AG09319 (cell line): ENCODE data around the gene BPIFB6.

ENCODE experiments used
- DNase-seq: peaks from one replicate; pipeline ENCODE4 v3.0.0-alpha.2; 2010; ENCODE audit warnings: low read depth; ENCODE audit errors: extremely low read depth
- TF ChIP-seq, protein P1 (sequence below): IDR thresholded peaks from 2 replicates; pipeline ENCODE4 v1.5.1; 2011; ENCODE audit warnings: low read depth, mild to moderate bottlenecking, inconsistent platforms, low read length, moderate library complexity

BPIFB6 gene

GRCh38 chr20:33076662-33077372 is 45.4 kb downstream of the BPIFB6 start:
- TF ChIP-seq, protein P1, sequence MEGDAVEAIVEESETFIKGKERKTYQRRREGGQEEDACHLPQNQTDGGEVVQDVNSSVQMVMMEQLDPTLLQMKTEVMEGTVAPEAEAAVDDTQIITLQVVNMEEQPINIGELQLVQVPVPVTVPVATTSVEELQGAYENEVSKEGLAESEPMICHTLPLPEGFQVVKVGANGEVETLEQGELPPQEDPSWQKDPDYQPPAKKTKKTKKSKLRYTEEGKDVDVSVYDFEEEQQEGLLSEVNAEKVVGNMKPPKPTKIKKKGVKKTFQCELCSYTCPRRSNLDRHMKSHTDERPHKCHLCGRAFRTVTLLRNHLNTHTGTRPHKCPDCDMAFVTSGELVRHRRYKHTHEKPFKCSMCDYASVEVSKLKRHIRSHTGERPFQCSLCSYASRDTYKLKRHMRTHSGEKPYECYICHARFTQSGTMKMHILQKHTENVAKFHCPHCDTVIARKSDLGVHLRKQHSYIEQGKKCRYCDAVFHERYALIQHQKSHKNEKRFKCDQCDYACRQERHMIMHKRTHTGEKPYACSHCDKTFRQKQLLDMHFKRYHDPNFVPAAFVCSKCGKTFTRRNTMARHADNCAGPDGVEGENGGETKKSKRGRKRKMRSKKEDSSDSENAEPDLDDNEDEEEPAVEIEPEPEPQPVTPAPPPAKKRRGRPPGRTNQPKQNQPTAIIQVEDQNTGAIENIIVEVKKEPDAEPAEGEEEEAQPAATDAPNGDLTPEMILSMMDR = peak; percentile 14
- no peak for DNase-seq

DNA sequence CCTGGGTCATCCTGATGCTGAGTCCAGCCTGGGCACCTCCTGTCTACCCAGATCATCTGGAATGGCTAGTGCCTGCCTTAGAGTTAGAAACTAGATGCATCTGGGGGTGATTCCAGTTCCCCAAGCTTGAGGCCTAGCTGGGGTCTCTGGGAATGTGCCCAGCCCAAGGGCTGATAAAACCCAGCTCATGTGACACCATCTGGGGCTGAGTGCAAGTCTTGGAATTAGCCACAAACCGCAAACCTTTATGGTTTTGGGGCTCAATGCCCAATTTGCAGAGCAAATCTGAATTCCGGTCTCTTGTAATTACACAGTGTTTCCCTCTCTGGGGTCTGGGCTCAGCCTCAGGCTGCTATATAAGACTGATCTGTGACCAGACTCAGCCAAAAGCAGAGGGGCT is 47.8 kb downstream of the BPIFB6 start, which contains the start of gene BPIFB4:
Gene BPIFB4 (plus strand): TSS at position 385 of the 400 bp plus-strand sequence. CDS start 1,884 bp downstream, outside the sequence.
- TF ChIP-seq, protein P1 = no peak
- DNase-seq = peak; percentile 24

DNA sequence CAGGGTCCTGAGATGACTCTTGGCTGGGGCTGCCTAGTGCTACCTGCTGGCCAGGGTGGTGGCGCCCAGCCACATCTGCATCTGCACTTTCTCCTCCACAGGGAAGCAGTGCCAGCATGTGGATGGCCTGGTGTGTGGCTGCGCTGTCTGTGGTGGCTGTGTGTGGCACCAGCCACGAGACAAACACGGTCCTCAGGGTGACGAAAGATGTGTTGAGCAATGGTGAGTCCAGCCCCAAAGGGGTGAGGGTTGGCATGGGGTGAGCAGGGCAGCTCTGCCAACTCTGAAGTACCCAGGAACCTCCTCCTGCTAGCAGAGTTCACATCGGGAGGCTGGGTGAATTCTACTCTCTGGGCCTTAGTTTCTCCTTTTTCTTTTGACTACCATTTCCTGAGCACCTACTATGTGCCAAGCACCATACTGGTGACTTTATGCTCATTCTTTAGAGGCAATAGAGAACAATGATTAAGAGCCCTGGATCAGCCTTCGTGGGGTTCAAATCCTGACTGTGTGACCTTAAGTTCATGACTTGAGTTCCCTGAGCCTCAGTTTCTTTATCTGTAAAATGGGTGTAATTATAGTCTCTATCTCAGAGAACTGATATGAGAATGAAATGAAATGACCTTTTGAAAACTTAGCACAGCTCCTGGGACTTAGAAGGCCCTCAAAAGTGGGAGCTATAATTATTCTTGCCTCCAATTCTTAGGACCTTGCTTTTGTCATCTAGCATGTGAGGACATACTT is 50.1 kb downstream of the BPIFB6 start:
- TF ChIP-seq, protein P1 = no peak
- no peak for DNase-seq

DNA sequence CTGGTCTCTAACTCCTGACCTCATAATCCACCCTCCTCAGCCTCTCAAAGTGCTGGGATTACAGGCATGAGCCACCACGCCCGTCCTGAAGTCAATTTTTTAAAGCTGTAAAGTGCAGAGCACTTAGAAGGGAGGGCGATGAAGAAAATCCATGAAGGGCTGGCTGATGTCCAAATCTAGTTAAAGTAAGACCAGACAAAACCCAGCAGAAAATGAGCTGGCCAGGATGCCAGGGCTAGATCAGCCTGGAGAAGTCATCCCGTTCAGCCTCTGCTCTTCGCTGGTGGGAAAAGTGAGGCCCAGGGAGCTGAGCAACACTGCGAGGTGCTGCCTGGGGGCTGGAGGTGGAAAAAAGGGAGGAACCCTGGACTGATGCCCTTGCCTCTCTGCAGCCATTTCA is 51.1 kb downstream of the BPIFB6 start:
- TF ChIP-seq, protein P1 = no peak
- no peak for DNase-seq

GRCh38 chr20:33083544-33084340 is 52.3 kb downstream of the BPIFB6 start:
- TF ChIP-seq, protein P1 = no peak
- no peak for DNase-seq

DNA sequence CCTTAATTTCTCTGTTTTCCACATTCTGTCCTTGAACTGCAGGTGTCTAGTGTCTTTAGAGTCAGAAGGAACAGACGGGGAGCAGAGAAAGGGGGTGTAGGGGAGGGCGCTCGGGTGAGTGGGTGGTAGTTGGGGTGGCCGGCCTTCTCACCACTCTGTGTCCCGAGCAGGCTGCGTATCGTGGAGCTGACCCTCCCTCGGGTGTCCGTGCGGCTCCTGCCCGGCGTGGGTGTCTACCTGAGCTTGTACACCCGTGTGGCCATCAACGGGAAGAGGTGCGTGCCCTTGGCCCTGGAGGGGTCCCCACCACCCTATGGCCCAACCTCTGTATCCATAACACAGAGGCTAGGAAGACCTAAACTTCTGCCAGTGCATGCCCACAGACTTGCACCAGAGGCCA is 53.3 kb downstream of the BPIFB6 start:
- DNase-seq = no peak
- TF ChIP-seq, protein P1 = no peak
